ENCODE results near the gene PAQR4.

The PAQR4 gene

GRCh38 chr16:3007957-3008689, 39.0 kb downstream of the PAQR4 start:
- DNase-seq, result peak; percentile 74

DNA sequence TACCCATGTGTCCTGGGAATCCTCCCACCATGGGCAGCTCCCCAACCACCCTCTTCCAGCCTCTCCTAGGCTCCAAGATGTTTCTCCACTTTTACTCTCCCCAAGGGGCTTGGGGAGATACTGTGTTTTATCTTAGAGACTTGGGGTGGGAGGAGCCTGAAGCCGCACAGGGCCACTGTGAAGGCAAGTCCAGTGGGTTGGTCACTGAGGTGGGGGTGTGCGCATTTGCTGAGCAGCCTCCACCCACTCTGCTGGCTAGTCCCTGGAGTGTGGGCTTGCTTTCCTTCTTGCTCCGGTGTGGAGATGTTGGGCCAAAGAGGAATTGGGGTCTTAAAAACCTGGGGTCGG, 39.5 kb downstream of the PAQR4 start:
- no peak for DNase-seq

DNA sequence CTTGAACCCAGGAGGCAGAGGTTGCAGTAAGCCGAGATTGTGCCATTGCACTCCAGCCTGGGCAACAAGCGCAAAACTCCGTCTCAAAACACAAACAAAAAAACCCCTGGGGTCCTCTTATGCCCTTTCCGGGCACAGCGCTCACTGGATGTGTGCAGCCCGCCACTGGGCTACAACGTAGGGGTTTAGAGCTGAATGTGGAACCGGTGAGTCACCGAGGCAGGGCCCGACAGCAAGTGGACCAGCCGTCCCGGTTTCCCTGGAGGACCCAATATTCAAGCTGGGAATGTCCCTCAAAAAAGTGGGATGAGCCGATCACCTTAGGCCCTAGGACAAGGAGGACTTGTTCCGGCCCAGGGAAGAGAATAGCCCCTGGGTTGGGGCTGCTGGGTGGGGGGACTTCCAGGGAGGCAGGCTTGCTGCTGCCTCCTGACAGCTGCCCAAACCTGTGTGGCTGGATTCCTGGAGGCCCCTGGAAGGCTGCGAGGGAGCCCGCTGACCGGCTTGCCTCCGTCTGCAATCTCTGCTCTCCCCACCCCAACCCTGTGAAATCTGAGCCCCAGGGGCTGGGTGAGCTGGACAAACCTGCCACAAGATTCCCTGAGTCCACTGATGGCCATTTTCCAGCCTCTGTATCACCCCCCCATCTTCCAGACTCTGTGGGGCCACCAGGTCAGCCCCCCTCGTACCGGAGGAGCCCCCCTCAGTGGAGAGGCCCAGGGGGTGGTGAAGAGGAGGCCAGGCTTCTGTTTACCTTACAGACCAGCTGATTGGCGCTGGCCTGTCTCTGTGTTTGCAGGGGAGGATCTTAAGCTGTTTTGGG, 40.6 kb downstream of the PAQR4 start:
- DNase-seq, result peak; percentile 99

DNA sequence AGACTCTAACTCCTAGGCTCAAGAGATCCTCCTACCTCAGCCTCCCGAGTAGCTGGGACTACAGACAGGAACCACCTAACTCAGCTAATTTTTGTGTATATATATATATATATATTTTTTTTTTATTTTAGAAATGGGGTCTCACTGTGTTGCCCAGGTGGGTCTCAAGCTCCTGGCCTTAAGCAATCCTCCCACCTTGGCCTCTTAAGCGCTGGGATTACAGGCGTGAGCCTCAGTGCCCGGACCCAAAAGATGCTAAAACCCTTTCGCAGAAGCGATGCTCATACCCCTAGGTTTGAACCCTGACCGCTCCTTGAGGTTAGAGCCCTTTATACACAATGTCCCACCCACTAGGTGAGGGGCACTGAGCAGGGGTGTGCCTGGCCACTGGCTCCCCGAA, 41.4 kb downstream of the PAQR4 start:
- no peak for DNase-seq

- no peak for DNase-seq
Observed at GRCh38 chr16:3012246-3012645, 43.1 kb downstream of the PAQR4 start.

DNA sequence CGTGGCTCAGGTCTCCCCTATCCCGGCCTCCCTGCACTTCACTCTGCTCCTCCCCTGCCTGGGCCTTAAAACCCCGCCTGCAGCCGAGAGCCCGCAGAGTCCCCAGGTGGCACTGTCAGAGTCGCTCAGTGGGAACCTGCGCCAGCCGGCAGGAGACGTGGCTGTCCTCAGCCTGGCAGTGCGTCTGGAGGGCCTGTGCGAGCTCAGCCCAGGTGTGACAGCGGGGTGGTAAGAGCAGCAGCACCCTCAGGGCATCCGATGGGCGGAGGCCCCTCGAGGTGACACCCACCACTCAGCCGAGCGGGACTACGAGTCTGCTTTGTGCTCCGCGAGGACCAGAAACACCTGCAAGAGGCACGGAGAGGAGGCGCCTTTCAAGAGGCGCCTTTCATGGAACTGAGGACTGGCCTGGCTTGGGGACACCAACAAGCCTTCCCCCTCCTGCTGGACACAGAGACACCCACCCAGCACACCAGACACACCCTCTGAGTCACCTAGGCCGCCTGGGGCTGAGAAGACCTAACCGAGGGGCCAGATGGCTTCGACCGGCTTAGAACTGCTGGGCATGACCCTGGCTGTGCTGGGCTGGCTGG, 43.8 kb downstream of the PAQR4 start, which contains the start of gene CLDN9:
Gene CLDN9, plus strand, starts transcription at position 96 of the 593 bp plus-strand sequence. Its CDS starts 440 bp downstream, at position 536.
- peak; percentile 92 for DNase-seq

DNA sequence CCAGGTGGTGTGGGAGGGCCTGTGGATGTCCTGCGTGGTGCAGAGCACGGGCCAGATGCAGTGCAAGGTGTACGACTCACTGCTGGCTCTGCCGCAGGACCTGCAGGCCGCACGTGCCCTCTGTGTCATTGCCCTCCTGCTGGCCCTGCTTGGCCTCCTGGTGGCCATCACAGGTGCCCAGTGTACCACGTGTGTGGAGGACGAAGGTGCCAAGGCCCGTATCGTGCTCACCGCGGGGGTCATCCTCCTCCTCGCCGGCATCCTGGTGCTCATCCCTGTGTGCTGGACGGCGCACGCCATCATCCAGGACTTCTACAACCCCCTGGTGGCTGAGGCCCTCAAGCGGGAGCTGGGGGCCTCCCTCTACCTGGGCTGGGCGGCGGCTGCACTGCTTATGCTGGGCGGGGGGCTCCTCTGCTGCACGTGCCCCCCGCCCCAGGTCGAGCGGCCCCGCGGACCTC, 44.4 kb downstream of the PAQR4 start:
- DNase-seq, result peak; percentile 81

DNA sequence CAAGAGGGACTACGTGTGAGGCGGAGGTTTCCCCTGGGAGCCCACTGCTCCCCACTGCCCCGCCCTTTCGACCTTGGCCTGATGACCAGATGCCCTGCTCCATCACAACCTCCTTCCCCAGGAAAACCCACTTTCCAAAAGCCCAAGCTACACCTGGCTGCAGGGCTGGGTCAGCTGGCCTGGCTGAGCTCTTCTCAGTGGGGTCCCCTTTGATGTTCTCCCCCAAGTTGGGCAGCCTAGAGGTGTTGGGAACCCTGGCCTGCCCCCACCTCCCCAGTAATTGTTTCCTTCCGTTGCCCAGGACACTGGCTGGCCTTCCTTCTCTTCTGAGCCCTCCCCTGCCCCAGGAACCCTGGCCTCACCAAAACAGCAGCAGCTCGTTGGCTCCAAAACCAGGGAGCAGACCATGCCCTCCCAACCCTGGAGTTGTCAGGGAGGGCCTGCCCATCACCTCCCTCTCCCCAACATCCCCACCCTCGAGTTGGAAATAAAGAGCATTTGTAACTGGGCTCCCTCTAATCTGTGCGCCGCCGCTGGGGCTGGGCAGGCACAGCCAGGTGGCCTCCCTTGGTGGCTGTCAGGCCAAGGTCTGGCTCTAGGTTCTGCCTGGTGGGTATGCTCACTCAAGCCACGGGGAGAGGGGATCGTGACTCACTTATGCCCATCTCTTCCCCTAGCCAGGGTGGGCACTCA, 45.0 kb downstream of the PAQR4 start:
- no peak for DNase-seq

DNA sequence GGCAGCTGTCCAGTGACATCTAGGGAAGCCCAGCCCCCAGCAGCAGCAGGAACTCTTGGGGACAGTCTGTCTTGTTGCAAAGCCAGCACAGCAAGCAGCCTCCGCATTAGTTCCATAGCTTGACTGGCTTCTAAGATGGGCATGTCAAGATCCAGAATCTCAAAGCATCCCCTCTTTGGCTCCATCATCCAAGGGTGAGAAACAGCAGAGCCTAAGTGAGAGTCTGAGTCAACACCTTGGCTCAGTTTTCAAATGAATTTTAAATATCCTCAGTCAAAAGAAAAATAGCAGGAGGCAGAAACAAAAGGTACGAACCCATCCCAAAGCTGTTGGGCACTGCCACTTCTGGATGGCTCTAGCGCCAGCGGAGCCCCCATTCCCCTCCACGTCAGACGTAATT, 45.8 kb downstream of the PAQR4 start:
- no peak for DNase-seq

- DNase-seq, result no peak
Observed at GRCh38 chr16:3015865-3016521, 46.8 kb downstream of the PAQR4 start.

DNA sequence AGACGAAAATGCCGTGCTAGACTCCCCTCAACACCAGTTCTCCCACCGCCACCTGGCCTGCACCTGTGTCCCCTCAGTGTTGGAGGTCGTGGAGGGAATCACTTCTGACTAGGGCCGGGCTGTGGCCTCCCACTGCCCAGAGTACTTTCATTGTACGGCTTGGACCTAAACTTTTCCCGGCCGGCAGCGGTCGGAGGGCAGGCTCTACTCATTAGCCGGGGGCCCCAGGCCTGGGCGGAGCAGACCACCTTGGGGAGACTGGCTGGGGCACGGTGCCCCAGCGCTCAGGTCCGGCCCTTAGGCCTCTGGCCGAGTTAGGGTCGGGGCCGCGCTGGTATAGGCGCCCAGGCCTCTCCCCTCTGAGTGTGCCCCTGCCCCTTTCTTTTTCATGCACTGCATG, 48.2 kb downstream of the PAQR4 start:
- no peak for DNase-seq

- DNase-seq, result peak; percentile 98
Observed at GRCh38 chr16:3017794-3018506, 48.8 kb downstream of the PAQR4 start, which contains the start of gene CLDN6. Gene CLDN6, minus strand, starts transcription at chr16:3018183. Its CDS starts 2,162 bp downstream, at chr16:3016021.

DNA sequence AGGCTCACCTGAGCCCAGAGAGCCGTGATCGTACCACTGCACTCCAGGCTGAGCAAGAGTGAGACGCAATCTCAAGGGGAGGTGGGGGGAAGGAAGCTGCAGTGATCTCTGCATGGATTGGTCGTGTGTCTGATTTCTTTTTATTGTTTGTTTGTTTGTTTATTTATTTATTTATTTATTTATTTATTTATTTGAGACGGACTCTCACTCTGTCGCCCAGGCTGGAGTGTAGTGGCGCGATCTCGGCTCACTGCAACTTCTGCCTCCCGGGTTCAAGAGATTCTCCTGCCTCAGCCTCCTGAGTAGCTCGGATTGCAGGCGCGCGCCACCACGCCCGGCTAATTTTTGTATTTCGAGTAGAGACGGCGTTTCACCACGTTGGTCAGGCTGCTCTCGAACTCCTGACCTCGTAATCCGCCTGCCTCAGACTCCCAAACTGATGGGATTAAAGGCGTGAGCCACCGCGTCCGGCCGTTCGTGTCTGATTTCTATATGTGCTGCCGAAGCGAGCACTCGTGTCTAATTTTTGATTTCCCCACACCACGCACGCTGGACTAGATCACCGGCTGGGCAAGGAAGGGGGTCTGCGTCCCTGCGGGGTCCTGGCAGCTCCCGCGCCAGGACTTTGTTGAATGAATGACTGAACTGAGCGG, 50.6 kb downstream of the PAQR4 start:
- no peak for DNase-seq

DNA sequence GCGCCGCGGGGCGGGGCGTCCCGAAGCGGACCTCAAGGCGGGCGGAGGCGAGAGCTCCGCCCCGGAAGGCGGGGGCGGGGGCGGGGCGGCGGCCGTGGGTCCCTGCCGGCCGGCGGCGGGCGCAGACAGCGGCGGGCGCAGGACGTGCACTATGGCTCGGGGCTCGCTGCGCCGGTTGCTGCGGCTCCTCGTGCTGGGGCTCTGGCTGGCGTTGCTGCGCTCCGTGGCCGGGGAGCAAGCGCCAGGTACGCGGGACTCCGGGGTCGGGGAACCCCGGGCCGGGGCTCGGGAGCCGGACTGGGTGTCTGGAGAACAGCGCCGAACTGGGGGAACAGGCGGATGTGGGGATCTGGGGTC, 51.1 kb downstream of the PAQR4 start, which contains the start of gene TNFRSF12A:
Gene TNFRSF12A, plus strand, starts transcription at position 122 of the 357 bp plus-strand sequence. Its CDS starts 30 bp downstream, at position 152.
- peak; percentile 91 for DNase-seq

GRCh38 chr16:3020604-3021448, 51.7 kb downstream of the PAQR4 start:
- peak; percentile 99 for DNase-seq

- peak; percentile 92 for DNase-seq
Observed at GRCh38 chr16:3021449-3022207, 52.5 kb downstream of the PAQR4 start.

DNA sequence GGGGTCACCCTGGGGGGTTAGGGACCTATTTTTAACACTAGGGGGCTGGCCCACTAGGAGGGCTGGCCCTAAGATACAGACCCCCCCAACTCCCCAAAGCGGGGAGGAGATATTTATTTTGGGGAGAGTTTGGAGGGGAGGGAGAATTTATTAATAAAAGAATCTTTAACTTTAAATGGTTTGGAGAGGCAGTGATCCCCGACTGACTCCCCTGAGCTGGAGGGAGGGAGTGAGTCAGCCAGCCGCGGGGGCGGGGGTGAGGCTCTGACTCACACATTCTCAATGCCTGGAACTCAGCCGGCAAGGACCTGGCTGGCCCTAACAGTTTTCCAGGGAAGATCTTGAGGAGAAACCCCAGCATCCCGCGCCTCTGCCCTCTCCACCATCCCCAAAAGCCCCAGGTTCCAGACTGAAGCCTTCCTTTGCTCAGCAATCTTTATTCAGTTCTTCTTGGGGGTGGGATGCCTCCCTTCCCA, 53.1 kb downstream of the PAQR4 start:
- peak; percentile 97 for DNase-seq

DNA sequence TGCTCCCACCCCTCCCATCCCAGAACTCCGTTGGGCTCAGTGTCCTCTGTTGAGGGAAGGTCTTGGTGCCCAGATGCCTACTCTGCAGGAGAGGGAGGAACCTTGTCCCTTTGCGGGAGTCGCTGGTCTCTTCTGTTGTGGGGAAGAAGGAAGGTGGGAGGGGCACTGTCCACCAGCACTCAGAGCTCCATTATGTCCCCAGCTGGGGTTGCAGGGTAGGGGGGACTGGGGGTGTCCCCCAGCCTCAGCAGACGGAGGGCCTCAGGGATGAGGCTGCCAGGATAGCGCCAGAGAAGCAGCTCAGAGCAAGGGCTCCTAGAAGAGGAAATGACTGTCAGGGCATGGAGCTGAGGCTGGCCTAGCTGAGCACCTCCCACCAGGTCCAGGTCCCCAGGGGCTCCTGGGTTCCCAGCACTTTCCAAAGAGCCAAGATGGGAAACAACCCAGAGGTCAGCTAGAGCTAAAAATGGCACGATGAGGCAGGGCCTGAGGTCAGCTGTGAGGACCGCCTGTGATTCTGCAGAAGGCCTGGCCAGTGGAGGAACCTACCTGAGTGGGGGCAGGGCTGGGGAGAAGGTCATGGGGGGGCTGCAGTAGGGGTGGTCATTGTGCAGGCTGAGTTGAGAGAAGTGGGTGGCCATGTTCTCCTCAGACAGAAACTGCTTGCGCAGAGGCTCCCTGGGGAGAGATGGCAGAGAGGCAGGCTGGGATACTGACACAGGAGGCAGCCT, 53.7 kb downstream of the PAQR4 start:
- no peak for DNase-seq

Data from islet precursor cell (in vitro differentiated cells).